GM12875 (cell line): ENCODE measurements around the gene COL6A6.

Experiments used
- H3K4me3 ChIP-seq: one replicate; pipeline ENCODE4 v1.5.1; 2011; ENCODE audit warnings: low read depth, low read length, control low read depth
- CTCF ChIP-seq: IDR thresholded peaks from 2 replicates; pipeline ENCODE4 v1.5.1; 2011; ENCODE audit warnings: low read depth, mild to moderate bottlenecking, control low read depth, inconsistent platforms, low read length, moderate library complexity, borderline replicate concordance; ENCODE audit not compliant: insufficient read depth

COL6A6 gene

GRCh38 chr3:130490241-130490640 is 26.7 kb upstream of the COL6A6 start:
- TF ChIP-seq CTCF: no peak
- H3K4me3 ChIP-seq: no peak overlapping the region

GRCh38 chr3:130491431-130491830 is 25.5 kb upstream of the COL6A6 start:
- H3K4me3 ChIP-seq: no peak overlapping the region
- TF ChIP-seq CTCF: no peak

GRCh38 chr3:130504701-130505100 is 12.3 kb upstream of the COL6A6 start:
- no peak overlapping the region for H3K4me3 ChIP-seq
- TF ChIP-seq CTCF: no peak

GRCh38 chr3:130506031-130506430 is 10.9 kb upstream of the COL6A6 start:
- no peak overlapping the region for H3K4me3 ChIP-seq
- no peak for TF ChIP-seq CTCF

- no peak overlapping the region for H3K4me3 ChIP-seq
- no peak for TF ChIP-seq CTCF
Measured at GRCh38 chr3:130507746-130508145, 9.2 kb upstream of the COL6A6 start.

- H3K4me3 ChIP-seq: no peak overlapping the region
- TF ChIP-seq CTCF: no peak
Measured at GRCh38 chr3:130509008-130509407, 8.0 kb upstream of the COL6A6 start.

- TF ChIP-seq CTCF: no peak
- H3K4me3 ChIP-seq: no peak overlapping the region
Measured at GRCh38 chr3:130514681-130515080, 2.3 kb upstream of the COL6A6 start.
